Measurements from ENCODE around the gene TMTC1.

GRCh38 chr12:29608581-29608980 lies 175.2 kb downstream of the TMTC1 start:
- TF ChIP-seq EZH2phosphoT487 (IDR thresholded peaks at IDR 0.05; ENCODE audit: low read depth) (no peak), CTCF (IDR thresholded peaks at IDR 0.05; ENCODE audit: low read depth, low read length) (no peak)

All from OCI-LY3 (cell line).